Tibial artery (tissue), 4 donors: ENCODE measurements around the gene NUDT17.
A peak's percentile ranks its signal among the peaks of the same experiment; 100 is the strongest.

ENCODE experiments used
- DNase-seq, 2 donors: peaks; one replicate each; pipeline ENCODE4 v3.0.0-alpha.2; 2019
- H3K27ac ChIP-seq, 2 donors: fragments of 200-600 bp; sonication (generic) in 1 of 2; 1 replicate in 1 of 2; 2 replicates in 1 of 2; pipeline ENCODE4 v1.5.1; 2018 to 2019; ENCODE audit warnings: mild to moderate bottlenecking in 1 of 2
- H3K27me3 ChIP-seq, 2 donors: fragments of 200-600 bp; sonication (generic) in 1 of 2; one replicate each; pipeline versions ENCODE4 v1.5.1 to v1.6.0; 2016 to 2019
- H3K36me3 ChIP-seq, 3 donors: fragments of 200-600 bp; sonication (generic) in 2 of 3; one replicate each; pipeline ENCODE4 v1.5.1; 2016 to 2019; ENCODE audit warnings: mild to moderate bottlenecking in 2 of 3
- H3K4me1 ChIP-seq, 4 donors: fragments of 200-600 bp; sonication (generic) in 2 of 4; 1 replicate in 3 of 4; 2 replicates in 1 of 4; pipeline ENCODE4 v1.5.1; 2016 to 2019
- H3K4me3 ChIP-seq, 2 donors: fragments of 200-600 bp; sonication (generic) in 1 of 2; 1 replicate in 1 of 2; 2 replicates in 1 of 2; pipeline ENCODE4 v1.5.1; 2018 to 2019; ENCODE audit warnings: mild to moderate bottlenecking in 2 of 2
- H3K9me3 ChIP-seq, 3 donors: fragments of 200-600 bp; sonication (generic) in 1 of 3; one replicate each; pipeline ENCODE4 v1.5.1; 2016 to 2019
- intact Hi-C: fragments of 100-400 bp; cut with DNase I; formaldehyde crosslinking; loops from one replicate; pipeline ENCODE4 v1.15.0; 2023; ENCODE audit warnings: low total_unique reads
- TF ChIP-seq, protein P1 (sequence below), 2 experiments: fragments of 200-600 bp in 1 of 2; fragments of 450-650 bp in 1 of 2; IDR thresholded peaks; one replicate each; pipeline ENCODE4 v1.5.1; 2017 to 2019; ENCODE audit warnings: antibody characterized with exemption in 2 of 2, mild to moderate bottlenecking in 1 of 2, moderate library complexity in 1 of 2

The NUDT17 gene

DNA sequence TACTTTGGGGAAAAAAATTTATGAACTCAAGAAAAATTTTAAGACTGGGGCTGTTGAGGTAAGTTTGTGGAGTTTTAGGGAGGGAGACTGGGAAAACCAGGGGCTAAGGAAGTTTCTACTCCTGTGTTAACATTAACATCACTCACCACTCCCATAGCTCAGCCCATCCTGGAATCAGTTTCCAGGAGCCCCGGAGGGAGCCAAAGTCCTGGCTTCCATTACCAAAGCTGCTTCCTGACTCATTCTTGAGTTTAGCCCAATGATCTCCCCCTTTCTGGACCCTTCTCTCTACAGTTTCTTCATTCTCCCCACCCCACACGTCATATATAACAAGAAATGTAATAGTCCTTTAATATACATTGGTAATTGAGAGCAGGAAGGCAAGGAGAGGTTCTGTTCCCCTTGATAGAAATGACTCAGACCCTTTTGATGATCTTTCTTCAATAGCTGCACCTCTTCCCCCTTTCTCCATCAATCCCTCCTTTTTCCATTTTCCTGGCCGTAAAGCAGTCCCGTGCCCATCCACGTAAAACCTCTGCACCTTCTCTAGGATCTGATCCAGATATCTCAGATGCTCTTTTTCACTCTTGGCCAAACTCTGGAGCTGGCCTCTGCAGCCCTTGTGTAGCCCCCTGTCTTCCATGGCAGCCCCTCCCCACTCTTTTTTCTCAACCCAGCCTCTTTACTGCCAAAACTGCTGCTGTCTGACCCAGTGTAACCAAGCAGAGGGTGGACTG is 18.0 kb downstream of the NUDT17 start:
- TF ChIP-seq, protein P1, sequence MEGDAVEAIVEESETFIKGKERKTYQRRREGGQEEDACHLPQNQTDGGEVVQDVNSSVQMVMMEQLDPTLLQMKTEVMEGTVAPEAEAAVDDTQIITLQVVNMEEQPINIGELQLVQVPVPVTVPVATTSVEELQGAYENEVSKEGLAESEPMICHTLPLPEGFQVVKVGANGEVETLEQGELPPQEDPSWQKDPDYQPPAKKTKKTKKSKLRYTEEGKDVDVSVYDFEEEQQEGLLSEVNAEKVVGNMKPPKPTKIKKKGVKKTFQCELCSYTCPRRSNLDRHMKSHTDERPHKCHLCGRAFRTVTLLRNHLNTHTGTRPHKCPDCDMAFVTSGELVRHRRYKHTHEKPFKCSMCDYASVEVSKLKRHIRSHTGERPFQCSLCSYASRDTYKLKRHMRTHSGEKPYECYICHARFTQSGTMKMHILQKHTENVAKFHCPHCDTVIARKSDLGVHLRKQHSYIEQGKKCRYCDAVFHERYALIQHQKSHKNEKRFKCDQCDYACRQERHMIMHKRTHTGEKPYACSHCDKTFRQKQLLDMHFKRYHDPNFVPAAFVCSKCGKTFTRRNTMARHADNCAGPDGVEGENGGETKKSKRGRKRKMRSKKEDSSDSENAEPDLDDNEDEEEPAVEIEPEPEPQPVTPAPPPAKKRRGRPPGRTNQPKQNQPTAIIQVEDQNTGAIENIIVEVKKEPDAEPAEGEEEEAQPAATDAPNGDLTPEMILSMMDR (IDR thresholded peaks at IDR 0.05) = no peak
- peak in 1 of 2 donors; percentile 29 for DNase-seq
- Histone ChIP-seq H3K36me3 (peaks cover 0 to 32% (median 6%) of the 10 kb centered on the region in 3 donors), H3K4me1 (peaks cover 0 to 6% (median 4%) of the 10 kb centered on the region in 4 donors), H3K27me3 (no peaks in the 10 kb centered on the region), H3K4me3 (no peak overlapping the region), H3K9me3 (no peaks in the 10 kb centered on the region), H3K27ac (no peak overlapping the region)
- intact Hi-C loops = no loop called here

DNA sequence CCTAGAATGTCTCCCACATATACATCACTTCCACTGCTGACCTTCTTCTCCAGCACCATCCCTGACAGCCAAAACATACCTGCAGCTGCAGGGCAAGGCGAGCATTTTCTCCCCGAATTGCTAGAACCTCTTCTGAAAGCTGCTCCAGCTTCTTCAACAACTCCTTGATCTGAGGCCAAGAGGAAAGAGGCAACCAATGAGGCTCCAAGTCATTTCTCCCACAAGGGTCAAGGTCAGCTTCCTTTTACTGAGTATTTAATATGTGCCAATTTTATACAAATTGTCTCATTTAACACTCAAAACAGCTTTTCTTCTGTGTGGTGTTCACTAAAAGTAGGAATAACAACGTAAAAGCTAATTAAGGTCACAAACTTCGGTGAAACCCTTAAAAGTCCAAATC is 22.8 kb downstream of the NUDT17 start:
- TF ChIP-seq, protein P1 (IDR thresholded peaks at IDR 0.05) = no peak
- Histone ChIP-seq H3K4me3 (no peak overlapping the region), H3K27ac (no peak overlapping the region), H3K27me3 (no peaks in the 10 kb centered on the region), H3K36me3 (peaks cover 0 to 32% (median 6%) of the 10 kb centered on the region in 3 donors), H3K9me3 (no peaks in the 10 kb centered on the region), H3K4me1 (peaks cover 0 to 24% (median 6%) of the 10 kb centered on the region in 4 donors)
- DNase-seq = peak in 1 of 2 donors; percentile 24
- intact Hi-C loops = no loop called here

DNA sequence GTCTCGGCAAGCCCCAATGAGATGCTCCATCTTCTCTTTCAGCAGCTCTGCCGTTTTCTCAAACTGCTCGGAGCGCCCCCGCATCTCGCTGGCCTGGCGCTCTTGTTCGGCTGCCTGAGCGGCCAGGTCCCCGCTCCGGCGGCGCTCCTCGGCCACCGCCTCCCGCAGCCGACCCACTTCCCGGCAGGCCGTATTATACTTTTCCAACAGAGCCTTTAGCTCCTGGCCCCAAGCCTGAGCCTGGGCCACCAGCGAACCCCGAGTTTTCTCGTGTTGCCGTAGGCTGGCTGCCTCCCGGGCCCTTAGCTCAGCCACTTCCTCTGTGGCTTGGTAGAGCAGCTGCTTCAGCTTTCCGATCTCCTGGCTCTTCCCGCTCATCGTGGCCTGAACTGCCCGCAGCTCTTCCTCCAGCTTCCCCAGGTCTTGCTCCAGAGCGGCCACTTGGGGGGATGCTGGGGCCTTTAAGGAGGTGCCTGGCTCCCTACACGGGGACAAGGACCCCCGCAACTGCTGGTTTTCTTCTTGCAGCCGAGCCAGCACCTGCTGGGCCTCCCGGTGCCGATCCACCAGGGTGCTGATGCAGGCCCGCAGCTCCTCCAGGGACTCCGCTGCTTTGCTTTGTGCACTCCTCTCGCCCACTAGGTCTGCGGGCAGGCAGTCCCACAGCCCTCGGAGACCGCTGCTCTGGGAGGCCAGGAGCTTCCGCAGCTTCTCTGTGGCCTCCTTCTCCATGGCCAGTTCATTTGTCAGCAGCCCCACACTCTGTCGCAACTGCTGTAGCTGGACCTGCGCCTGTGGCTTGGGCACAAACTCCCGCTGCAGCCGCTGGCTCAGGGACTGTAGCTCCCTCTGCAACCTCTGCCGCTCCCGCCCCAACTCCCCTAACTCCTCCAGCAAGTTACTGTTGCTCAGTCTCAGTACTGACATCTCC is 26.8 kb downstream of the NUDT17 start:
- H3K27ac ChIP-seq = peak overlapping the region; percentile 82 to 85
- H3K4me3 ChIP-seq = peak overlapping the region; percentile 56 to 61
- intact Hi-C loops = no loop called here

GRCh38 chr1:145874646-145875045 is 29.2 kb downstream of the NUDT17 start:
- H3K4me1 ChIP-seq = peaks cover 0 to 24% (median 7%) of the 10 kb centered on the region in 4 donors
- H3K36me3 ChIP-seq = no peaks in the 10 kb centered on the region
- no peak overlapping the region for H3K4me3 ChIP-seq
- intact Hi-C loops = no loop called here
- no peaks in the 10 kb centered on the region for H3K27me3 ChIP-seq
- DNase-seq = peak in 1 of 2 donors; percentile 12
- H3K27ac ChIP-seq = no peak overlapping the region
- H3K9me3 ChIP-seq = no peaks in the 10 kb centered on the region
- TF ChIP-seq, protein P1 (IDR thresholded peaks at IDR 0.05) = no peak

More for the DNA sequence above, 26.8 kb downstream of the NUDT17 start:
- DNase-seq = peak; percentile 80 to 86
- H3K27me3 ChIP-seq = no peaks in the 10 kb centered on the region
- TF ChIP-seq, protein P1 (IDR thresholded peaks at IDR 0.05) = no peak
- peaks cover 0 to 24% (median 7%) of the 10 kb centered on the region in 4 donors for H3K4me1 ChIP-seq
- H3K9me3 ChIP-seq = no peaks in the 10 kb centered on the region
- peaks cover 0 to 7% (median 0%) of the 10 kb centered on the region in 3 donors for H3K36me3 ChIP-seq

GRCh38 chr1:145877923-145878486 is 32.6 kb downstream of the NUDT17 start:
- Histone ChIP-seq H3K4me3 (no peak overlapping the region), H3K9me3 (no peaks in the 10 kb centered on the region), H3K36me3 (no peaks in the 10 kb centered on the region), H3K4me1 (peaks cover 0 to 4% (median under 1%) of the 10 kb centered on the region in 4 donors), H3K27ac (no peak overlapping the region), H3K27me3 (no peaks in the 10 kb centered on the region)
- DNase-seq = peak in 1 of 2 donors; percentile 59
- intact Hi-C loops = no loop called here
- TF ChIP-seq, protein P1 (IDR thresholded peaks at IDR 0.05) = no peak
